ENCODE measurements around the gene SYTL5.

- TF ChIP-seq, protein P1, sequence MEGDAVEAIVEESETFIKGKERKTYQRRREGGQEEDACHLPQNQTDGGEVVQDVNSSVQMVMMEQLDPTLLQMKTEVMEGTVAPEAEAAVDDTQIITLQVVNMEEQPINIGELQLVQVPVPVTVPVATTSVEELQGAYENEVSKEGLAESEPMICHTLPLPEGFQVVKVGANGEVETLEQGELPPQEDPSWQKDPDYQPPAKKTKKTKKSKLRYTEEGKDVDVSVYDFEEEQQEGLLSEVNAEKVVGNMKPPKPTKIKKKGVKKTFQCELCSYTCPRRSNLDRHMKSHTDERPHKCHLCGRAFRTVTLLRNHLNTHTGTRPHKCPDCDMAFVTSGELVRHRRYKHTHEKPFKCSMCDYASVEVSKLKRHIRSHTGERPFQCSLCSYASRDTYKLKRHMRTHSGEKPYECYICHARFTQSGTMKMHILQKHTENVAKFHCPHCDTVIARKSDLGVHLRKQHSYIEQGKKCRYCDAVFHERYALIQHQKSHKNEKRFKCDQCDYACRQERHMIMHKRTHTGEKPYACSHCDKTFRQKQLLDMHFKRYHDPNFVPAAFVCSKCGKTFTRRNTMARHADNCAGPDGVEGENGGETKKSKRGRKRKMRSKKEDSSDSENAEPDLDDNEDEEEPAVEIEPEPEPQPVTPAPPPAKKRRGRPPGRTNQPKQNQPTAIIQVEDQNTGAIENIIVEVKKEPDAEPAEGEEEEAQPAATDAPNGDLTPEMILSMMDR (IDR thresholded peaks at IDR 0.05), result no peak
- no peak for TF ChIP-seq POLR2A (IDR thresholded peaks at IDR 0.05)
These were observed 63.6 kb downstream of the SYTL5 start for GRCh38 chrX:38069991-38070390.

All from thyroid gland (tissue), 4 donors.